HepG2 (cell line): ENCODE measurements around the gene RRAD. TPM values are rescaled to one million over a fixed set of nuclear protein-coding genes. Genes with fewer than 3 reads are reported as not detected.

Source experiments
- BHLHE40 ChIP-seq: IDR thresholded peaks from 2 replicates; pipeline ENCODE4 v1.6.1; 2011; ENCODE audit warnings: low read length, improper control_type of control experiment
- BRD4 ChIP-seq: sonication (generic); formaldehyde crosslinking; IDR thresholded peaks from 2 replicates; pipeline ENCODE4 v1.4.0; 2020; ENCODE audit warnings: missing genetic modification reagents
- ELF1 ChIP-seq: sonication (generic); formaldehyde crosslinking; IDR thresholded peaks from 2 replicates; pipeline ENCODE4 v1.4.0; 2020; ENCODE audit warnings: missing genetic modification reagents
- ELK4 ChIP-seq: sonication (generic); formaldehyde crosslinking; IDR thresholded peaks from 2 replicates; pipeline ENCODE4 v1.9.0; 2021; ENCODE audit warnings: missing genetic modification reagents, borderline replicate concordance
- HNRNPH1 ChIP-seq: fragments of 200-400 bp; formaldehyde crosslinking; optimal IDR thresholded peaks from 2 replicates; pipeline ENCODE3; 2017; ENCODE audit warnings: mild to moderate bottlenecking, low read depth, low read length
- KLF12 ChIP-seq: sonication (generic); formaldehyde crosslinking; IDR thresholded peaks from 2 replicates; pipeline ENCODE4 v1.4.0; 2020; ENCODE audit warnings: missing genetic modification reagents, borderline replicate concordance
- LRRFIP1 ChIP-seq: sonication (generic); formaldehyde crosslinking; conservative IDR thresholded peaks from 2 replicates; pipeline ENCODE4 v1.4.0; 2020; ENCODE audit warnings: missing genetic modification reagents
- MEF2D ChIP-seq: sonication (generic); formaldehyde crosslinking; IDR thresholded peaks from 2 replicates; pipeline ENCODE4 v1.5.1; 2020; ENCODE audit warnings: mild to moderate bottlenecking, missing genetic modification reagents
- NR1H2 ChIP-seq: sonication (generic); formaldehyde crosslinking; IDR thresholded peaks from 2 replicates; pipeline ENCODE4 v1.8.1; 2022; ENCODE audit warnings: low read depth, missing genetic modification reagents, borderline replicate concordance
- NR2F2 ChIP-seq: IDR thresholded peaks from 2 replicates; pipeline ENCODE4 v1.6.1; 2012; ENCODE audit warnings: low read depth, inconsistent platforms, borderline replicate concordance
- PHF5A ChIP-seq: IDR thresholded peaks from one replicate; pipeline ENCODE4 v1.6.1; 2018; ENCODE audit warnings: low read depth, missing genetic modification reagents; ENCODE audit not compliant: unreplicated experiment
- POLR2AphosphoS2 ChIP-seq: IDR thresholded peaks from 2 replicates; pipeline ENCODE4 v1.6.1; 2011; ENCODE audit warnings: low read depth, low read length, improper control_type of control experiment
- TGIF2 ChIP-seq: IDR thresholded peaks from 2 replicates; pipeline ENCODE4 v1.6.1; 2016; ENCODE audit warnings: control low read depth, missing compliant biosample characterization
- ZNF343 ChIP-seq: sonication (generic); formaldehyde crosslinking; IDR thresholded peaks from 2 replicates; pipeline ENCODE4 v1.4.0; 2020; ENCODE audit warnings: mild to moderate bottlenecking, missing genetic modification reagents
- ZNF546 ChIP-seq: sonication (generic); formaldehyde crosslinking; conservative IDR thresholded peaks from 2 replicates; pipeline ENCODE4 v1.8.1; 2023; ENCODE audit warnings: mild to moderate bottlenecking, missing genetic modification reagents
- ZNF556 ChIP-seq: sonication (generic); formaldehyde crosslinking; IDR thresholded peaks from 2 replicates; pipeline ENCODE4 v1.4.0; 2020; ENCODE audit warnings: mild to moderate bottlenecking, missing genetic modification reagents, borderline replicate concordance
- ZNF572 ChIP-seq: sonication (generic); formaldehyde crosslinking; IDR thresholded peaks from 2 replicates; pipeline ENCODE4 v1.5.1; 2020; ENCODE audit warnings: mild to moderate bottlenecking, missing genetic modification reagents
- ZNF598 ChIP-seq: sonication (generic); formaldehyde crosslinking; IDR thresholded peaks from 2 replicates; pipeline ENCODE4 v1.5.1; 2020; ENCODE audit warnings: mild to moderate bottlenecking, missing genetic modification reagents, borderline replicate concordance
- ZNF687 ChIP-seq: sonication (generic); formaldehyde crosslinking; IDR thresholded peaks from 2 replicates; pipeline ENCODE4 v1.5.1; 2020; ENCODE audit warnings: mild to moderate bottlenecking, missing genetic modification reagents, moderate library complexity
- ZNF772 ChIP-seq: sonication (generic); formaldehyde crosslinking; IDR thresholded peaks from 2 replicates; pipeline ENCODE4 v1.5.0; 2020; ENCODE audit warnings: mild to moderate bottlenecking, missing genetic modification reagents
- ZNF850 ChIP-seq: sonication (generic); formaldehyde crosslinking; conservative IDR thresholded peaks from 2 replicates; pipeline ENCODE4 v1.9.0; 2021; ENCODE audit warnings: mild to moderate bottlenecking, missing genetic modification reagents
- polyA plus RNA-seq, 8 experiments: library from polyadenylated mRNA; depleted of rRNA in 3 of 8; stranded (reverse) in 7 of 8; unstranded in 1 of 8; fragments of >200 nt; fragmentation: Illumina TruSeq in 4 of 8; extraction: Trizol in 4 of 8; gene quantifications; 2 replicates each; pipeline versions ENCODE4 v1.2.1 to v1.2.3, GENCODE V29; 2011 to 2016; ENCODE audit warnings: low read depth in 4 of 8, missing spikeins in 1 of 8, mixed read lengths in 1 of 8; ENCODE audit not compliant: insufficient read depth in 1 of 8
- total RNA-seq, 5 experiments: library from RNA; depleted of rRNA; stranded (reverse); fragments of >200 nt; fragmentation: Illumina TruSeq; extraction: Trizol; gene quantifications; 2 replicates each; pipeline ENCODE4 v1.2.3, GENCODE V29; 2016; ENCODE audit warnings: low read depth in 1 of 5

Gene RRAD
- total and polyA plus RNA-seq, 2 of the 13 experiments (the other 11 are each of a cell fraction or from before 2014, with no cell fraction given): 0.80 to 1.1 TPM

GRCh38 chr16:66934138-66934838 lies 9.0 kb upstream of the RRAD start, which contains the start of gene CIAO2B (continued):
- TF ChIP-seq ELK4 (peak; percentile 95), ZNF343 (CRISPR knock-in tag) (peak; percentile 86; the same call in 1 of the 2 replicates), KLF12 (CRISPR knock-in tag) (peak; percentile 96), NR2F2 (no peak), ZNF598 (CRISPR knock-in tag) (no peak; the same call in 1 of the 2 replicates), BHLHE40 (peak; percentile 37; the same call in 1 of the 2 replicates), NR1H2 (CRISPR knock-in tag) (peak; percentile 51; the same call in 1 of the 2 replicates), ZNF772 (CRISPR knock-in tag) (no peak; the same call in 1 of the 2 replicates), TGIF2 (CRISPR knock-in tag) (peak; percentile 92), ZNF850 (CRISPR knock-in tag) (no peak; the same call in 1 of the 2 replicates), LRRFIP1 (CRISPR knock-in tag) (no peak), PHF5A (CRISPR knock-in tag) (peak; percentile 75), ELF1 (CRISPR knock-in tag) (peak; percentile 99), HNRNPH1 (no peak), BRD4 (peak; percentile 97; the same call in 1 of the 2 replicates), POLR2AphosphoS2 (no peak), MEF2D (peak; percentile 90; the same call in 1 of the 2 replicates), ZNF556 (CRISPR knock-in tag) (peak; percentile 86; the same call in 1 of the 2 replicates), ZNF687 (CRISPR knock-in tag) (peak; percentile 96), ZNF572 (CRISPR knock-in tag) (0 out of 2 replicates have a peak, but pooled peaks have one; percentile 43), ZNF546 (CRISPR knock-in tag) (peak; percentile 95; the same call in 1 of the 2 replicates)
